Measurements from ENCODE around the gene LMO7. TPM values are rescaled to one million over a fixed set of nuclear protein-coding genes. Genes with fewer than 3 reads are reported as not detected.

The LMO7 gene
- total and polyA plus RNA-seq, 2 of the 8 experiments (the other 6 are each of a cell fraction or from before 2014, with no cell fraction given) = 8.1 to 28.3 TPM

DNA sequence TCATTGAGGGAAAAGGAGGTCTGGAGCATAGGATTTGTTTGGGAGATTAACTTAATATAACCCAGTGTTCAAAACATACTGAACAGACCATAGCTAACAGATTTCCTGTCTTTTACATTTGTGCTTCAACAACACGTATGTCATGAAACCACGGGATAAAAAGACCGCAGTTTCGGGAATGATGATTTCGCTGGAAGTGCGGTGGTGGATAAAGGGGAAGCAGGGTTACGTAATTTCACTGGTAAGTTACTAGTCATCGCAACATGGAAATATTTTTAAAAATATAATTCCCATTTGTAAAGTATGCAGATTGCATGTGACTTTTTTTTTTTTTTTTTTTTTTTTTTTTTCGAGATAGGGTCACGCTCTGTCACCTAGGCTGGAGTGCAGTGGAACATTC lies 237.4 kb downstream of the LMO7 start:
- no peak overlapping the region for H2BK12ac ChIP-seq (ENCODE audit: low read depth, low read length)
- ChIA-PET CTCF (ENCODE audit: partially characterized antibody) (interaction anchor here (0.6 to 11.5 kb wide), 13 partner anchors 12 to 1692 kb away, joined by 3 to 128 read pairs (median 4); no protein-coding TSS in a partner anchor), POLR2A (ENCODE audit: partially characterized antibody) (no interaction called here)
- H2BK120ac ChIP-seq (replicated peaks; ENCODE audit: low read depth, low read length) = no peak overlapping the region
- no peak overlapping the region for H4K91ac ChIP-seq (replicated peaks; ENCODE audit: insufficient read length, low read length)
- H3K56ac ChIP-seq (replicated peaks; ENCODE audit: insufficient read length, low read depth, low read length) = no peak overlapping the region
- no peak overlapping the region for H3K14ac ChIP-seq (ENCODE audit: insufficient read length)
- TF ChIP-seq CEBPB (IDR thresholded peaks at IDR 0.05; ENCODE audit: low read depth, low read length) (no peak), RAD21 (IDR thresholded peaks at IDR 0.05 in 1 of 2, conservative IDR thresholded peaks at IDR 0.05 in 1 of 2; ENCODE audit: low read depth in 2 of 2, low read length in 2 of 2) (no peak), TEAD4 (IDR thresholded peaks at IDR 0.05; ENCODE audit: low read depth, low read length) (no peak), RBBP5 (IDR thresholded peaks at IDR 0.05; ENCODE audit: borderline replicate concordance, low read depth, low read length) (no peak), RXRA (IDR thresholded peaks at IDR 0.05; ENCODE audit: insufficient read depth, low read depth, low read length) (no peak), ZNF274 (IDR thresholded peaks at IDR 0.05; ENCODE audit: borderline replicate concordance, extremely low read depth, low read length) (no peak)
- TF ChIP-seq, protein P1, sequence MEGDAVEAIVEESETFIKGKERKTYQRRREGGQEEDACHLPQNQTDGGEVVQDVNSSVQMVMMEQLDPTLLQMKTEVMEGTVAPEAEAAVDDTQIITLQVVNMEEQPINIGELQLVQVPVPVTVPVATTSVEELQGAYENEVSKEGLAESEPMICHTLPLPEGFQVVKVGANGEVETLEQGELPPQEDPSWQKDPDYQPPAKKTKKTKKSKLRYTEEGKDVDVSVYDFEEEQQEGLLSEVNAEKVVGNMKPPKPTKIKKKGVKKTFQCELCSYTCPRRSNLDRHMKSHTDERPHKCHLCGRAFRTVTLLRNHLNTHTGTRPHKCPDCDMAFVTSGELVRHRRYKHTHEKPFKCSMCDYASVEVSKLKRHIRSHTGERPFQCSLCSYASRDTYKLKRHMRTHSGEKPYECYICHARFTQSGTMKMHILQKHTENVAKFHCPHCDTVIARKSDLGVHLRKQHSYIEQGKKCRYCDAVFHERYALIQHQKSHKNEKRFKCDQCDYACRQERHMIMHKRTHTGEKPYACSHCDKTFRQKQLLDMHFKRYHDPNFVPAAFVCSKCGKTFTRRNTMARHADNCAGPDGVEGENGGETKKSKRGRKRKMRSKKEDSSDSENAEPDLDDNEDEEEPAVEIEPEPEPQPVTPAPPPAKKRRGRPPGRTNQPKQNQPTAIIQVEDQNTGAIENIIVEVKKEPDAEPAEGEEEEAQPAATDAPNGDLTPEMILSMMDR (IDR thresholded peaks at IDR 0.05; ENCODE audit: control extremely low read depth in 1 of 3, insufficient read depth in 1 of 3, low read depth in 1 of 3, low read length in 3 of 3) = no peak
- H4K8ac ChIP-seq (ENCODE audit: extremely low read depth, insufficient read depth, low read length) = no peak overlapping the region
- H3K9me3 ChIP-seq (ENCODE audit: insufficient read depth in 2 of 2, low read depth in 1 of 2, low read length in 1 of 2) = no peaks in the 10 kb centered on the region
- no peaks in the 10 kb centered on the region for H3K36me3 ChIP-seq (ENCODE audit: control insufficient read depth in 2 of 4, insufficient read depth in 4 of 4, low read length in 3 of 4)
- no peak overlapping the region for H3K4me3 ChIP-seq (ENCODE audit: extremely low read depth in 1 of 4, insufficient read depth in 2 of 4, low read depth in 3 of 4, low read length in 4 of 4)
- no peaks in the 10 kb centered on the region for H3K27me3 ChIP-seq (replicated peaks in 1 of 4; ENCODE audit: control insufficient read depth in 3 of 4, extremely low read depth in 1 of 4, insufficient read depth in 3 of 4, low read length in 3 of 4)
- no peaks in the 10 kb centered on the region for H3K79me2 ChIP-seq (ENCODE audit: control insufficient read depth in 1 of 2, insufficient read depth in 2 of 2, low read length in 2 of 2)
- H2BK15ac ChIP-seq (ENCODE audit: low read length) = no peak overlapping the region
- H3K79me1 ChIP-seq (ENCODE audit: low read depth, low read length) = no peaks in the 10 kb centered on the region
- no peak overlapping the region for H2AFZ ChIP-seq (ENCODE audit: low read length)
- no peak overlapping the region for H2BK20ac ChIP-seq (ENCODE audit: low read length)
- no peak overlapping the region for H3K9ac ChIP-seq (replicated peaks in 1 of 4; ENCODE audit: extremely low read depth in 1 of 4, low read depth in 3 of 4, low read length in 3 of 4)
- H4K20me1 ChIP-seq (replicated peaks in 1 of 2; ENCODE audit: control insufficient read depth in 1 of 2, insufficient read depth in 2 of 2, low read length in 2 of 2) = no peaks in the 10 kb centered on the region
- no peak overlapping the region for H3K23ac ChIP-seq (ENCODE audit: insufficient read length)
- FAIRE-seq (no peak), DNase-seq (ENCODE audit: low read depth in 1 of 2, low spot score in 2 of 2) (no peak)
- H2AK5ac ChIP-seq (ENCODE audit: low read depth, low read length) = no peak overlapping the region
- no peak overlapping the region for H4K5ac ChIP-seq (ENCODE audit: insufficient read length, low read depth, low read length)
- no peak overlapping the region for H2BK5ac ChIP-seq (ENCODE audit: low read depth, low read length)
- no peak overlapping the region for H3K18ac ChIP-seq (ENCODE audit: extremely low read depth, low read length)
- peaks cover 0 to 13% (median 7%) of the 10 kb centered on the region in 4 experiments; a peak in 6 of 7 replicates for H3K4me1 ChIP-seq (replicated peaks in 1 of 4; ENCODE audit: control insufficient read depth in 3 of 4, insufficient read depth in 4 of 4, low read length in 3 of 4)
- 98% methylated on average over 9 of the region's 10 CpGs; no CpG with 5 or more reads in 1 of the 2 experiments for WGBS, 2 experiments (ENCODE audit: extremely low coverage in 1 of 2, insufficient coverage in 1 of 2, insufficient read length in 1 of 2, insufficient replicate concordance in 2 of 2, low coverage in 1 of 2, low lambda C conversion rate in 2 of 2, missing lambda C conversion rate in 1 of 2)
- H3K23me2 ChIP-seq (ENCODE audit: low read depth, low read length) = no peaks in the 10 kb centered on the region
- H3K27ac ChIP-seq (ENCODE audit: low read depth, low read length) = no peak overlapping the region
- no peak overlapping the region for H3K4me2 ChIP-seq (ENCODE audit: insufficient read depth in 1 of 2, low read depth in 2 of 2, low read length in 2 of 2)
- no peak overlapping the region for H3K4ac ChIP-seq (replicated peaks; ENCODE audit: insufficient read length, low read depth, low read length)
